Activated T-helper 1 cell treated with anti-CD3 and anti-CD28 coated beads, Interleukin-2, amount 50 U/mL, for 16 hours (primary cell): ENCODE data around the gene LIPM.

Experiments used
- DNase-seq, 2 donors: peaks; one replicate each; pipeline ENCODE4 v3.0.0-alpha.2; 2020; ENCODE audit warnings: low read depth in 1 of 2, low spot score in 1 of 2

The LIPM gene, protein sequence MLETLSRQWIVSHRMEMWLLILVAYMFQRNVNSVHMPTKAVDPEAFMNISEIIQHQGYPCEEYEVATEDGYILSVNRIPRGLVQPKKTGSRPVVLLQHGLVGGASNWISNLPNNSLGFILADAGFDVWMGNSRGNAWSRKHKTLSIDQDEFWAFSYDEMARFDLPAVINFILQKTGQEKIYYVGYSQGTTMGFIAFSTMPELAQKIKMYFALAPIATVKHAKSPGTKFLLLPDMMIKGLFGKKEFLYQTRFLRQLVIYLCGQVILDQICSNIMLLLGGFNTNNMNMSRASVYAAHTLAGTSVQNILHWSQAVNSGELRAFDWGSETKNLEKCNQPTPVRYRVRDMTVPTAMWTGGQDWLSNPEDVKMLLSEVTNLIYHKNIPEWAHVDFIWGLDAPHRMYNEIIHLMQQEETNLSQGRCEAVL

DNA sequence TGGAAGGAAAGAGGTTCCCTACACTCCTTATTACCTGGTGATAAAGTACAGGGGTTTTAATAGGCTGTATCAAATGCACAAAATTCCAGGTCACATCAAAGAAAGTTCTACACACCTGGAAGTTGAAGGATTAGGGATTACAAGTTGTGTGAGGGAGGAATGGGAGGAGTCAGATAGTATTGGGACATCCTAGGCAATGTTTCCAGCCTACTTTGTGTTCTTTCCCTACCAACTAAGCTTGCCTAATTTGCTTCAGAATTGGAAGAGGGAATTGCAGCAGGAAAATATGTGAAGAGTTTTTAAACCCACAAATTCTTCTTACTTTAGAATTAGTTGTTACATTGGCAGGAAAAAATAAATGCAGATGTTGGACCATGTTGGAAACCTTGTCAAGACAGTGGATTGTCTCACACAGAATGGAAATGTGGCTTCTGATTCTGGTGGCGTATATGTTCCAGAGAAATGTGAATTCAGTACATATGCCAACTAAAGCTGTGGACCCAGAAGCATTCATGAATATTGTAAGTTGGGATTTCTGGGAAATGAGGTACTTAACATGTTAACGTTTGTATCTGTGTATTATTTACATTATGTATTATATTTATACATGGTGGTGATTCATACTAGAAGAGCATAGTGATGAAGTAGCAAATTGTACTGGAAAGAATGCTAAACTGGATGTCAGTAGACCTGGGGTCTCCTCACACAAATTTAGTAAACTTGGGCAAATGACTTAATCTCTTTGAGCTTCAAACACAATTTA, at the start of gene LIPM:
TSS of gene LIPM (plus strand) at position 208 of the 763 bp plus-strand sequence. CDS start at position 375, 167 bp downstream.
- no peak for DNase-seq

DNA sequence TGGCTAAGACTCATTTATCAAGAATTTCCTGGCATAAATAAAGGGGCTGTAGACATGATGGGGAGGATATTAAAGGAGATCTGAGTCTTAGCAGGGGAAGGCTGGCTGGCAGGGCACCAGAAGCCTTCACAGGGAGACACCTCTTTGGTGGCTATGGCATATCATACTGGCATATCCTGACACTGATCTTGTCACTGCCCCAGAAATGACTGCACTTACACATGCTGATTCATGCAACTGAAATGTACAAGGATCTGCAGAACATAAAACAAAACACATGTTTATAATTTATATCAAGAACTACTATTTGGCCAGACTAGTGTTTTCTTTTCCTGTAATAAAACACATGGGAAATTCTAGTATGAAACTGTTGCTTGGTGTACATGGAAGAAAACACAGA, 48.2 kb upstream of the LIPM start:
- DNase-seq: no peak

DNA sequence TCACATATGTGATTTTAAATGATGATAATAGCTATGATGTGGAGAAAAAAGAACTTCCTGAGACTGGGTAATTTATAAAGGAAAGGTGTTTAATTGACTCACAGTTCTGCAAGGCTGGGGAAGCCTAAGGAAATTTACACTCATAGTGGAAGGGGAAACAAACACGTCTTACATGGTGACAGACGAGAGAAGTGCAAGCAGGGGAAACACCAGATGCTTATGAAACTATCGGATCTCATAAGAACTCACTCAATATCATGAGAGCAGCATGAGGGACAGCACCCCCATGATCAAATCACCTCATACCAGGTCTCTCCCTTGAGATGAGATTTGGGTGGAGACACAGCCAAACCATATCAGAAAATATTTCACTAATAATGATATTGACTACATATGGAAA, 46.8 kb upstream of the LIPM start:
- no peak for DNase-seq

DNA sequence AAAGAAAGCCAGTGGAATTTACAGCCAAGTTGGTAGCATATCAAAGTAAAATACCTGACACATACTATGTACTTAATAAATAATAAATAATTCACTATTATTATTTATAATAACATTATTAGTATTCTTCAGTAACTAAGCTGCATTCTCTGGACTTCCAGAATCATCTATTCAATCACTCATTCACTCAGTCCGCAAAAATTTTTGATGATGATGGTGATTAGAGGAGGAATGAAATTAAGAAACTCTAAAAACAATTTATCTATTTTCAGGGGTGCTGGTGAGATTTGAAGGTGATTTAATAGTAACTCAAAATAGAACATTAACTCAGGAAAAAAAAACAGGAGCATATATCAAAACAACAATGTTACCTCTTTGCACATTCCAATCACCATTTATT, 45.9 kb upstream of the LIPM start:
- no peak for DNase-seq

DNA sequence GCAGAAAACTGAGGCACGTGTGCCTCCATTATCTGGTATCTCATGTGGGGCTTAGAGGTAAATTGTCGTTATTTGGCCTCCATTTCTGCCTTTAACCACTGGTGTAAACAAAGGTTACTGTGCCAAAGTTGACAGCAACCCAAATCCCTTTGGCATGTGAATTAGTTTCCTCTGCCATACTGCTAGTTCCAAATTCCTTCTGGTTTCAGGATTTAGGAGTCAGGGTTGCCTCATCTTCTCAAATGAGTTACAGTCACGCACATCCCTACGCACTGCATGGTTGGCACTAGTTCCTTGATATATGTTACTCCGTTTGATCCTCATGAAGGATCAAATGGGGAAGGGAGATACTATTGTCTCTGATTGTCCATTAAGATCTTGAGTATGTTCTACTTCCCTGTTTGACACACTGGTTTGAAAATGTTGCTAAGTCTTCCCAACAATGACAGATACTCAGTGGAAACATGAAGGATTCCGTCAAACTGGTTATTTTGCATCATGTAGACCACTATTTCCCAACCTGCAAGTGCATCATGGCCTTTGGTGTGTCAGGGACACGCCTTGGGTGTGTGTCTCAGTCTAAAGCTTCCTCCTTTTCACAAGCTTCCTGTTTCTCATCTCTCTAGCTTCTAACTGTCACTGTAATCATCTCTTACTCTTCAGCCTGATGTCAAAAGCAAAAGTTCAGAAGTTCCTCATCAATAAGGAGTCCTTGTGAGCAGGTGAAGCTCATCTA, 43.0 kb upstream of the LIPM start, which contains the start of gene LIPN:
TSS of gene LIPN (plus strand) at position 655 of the 736 bp plus-strand sequence. CDS start 1,386 bp downstream, outside the sequence.
- DNase-seq: no peak

DNA sequence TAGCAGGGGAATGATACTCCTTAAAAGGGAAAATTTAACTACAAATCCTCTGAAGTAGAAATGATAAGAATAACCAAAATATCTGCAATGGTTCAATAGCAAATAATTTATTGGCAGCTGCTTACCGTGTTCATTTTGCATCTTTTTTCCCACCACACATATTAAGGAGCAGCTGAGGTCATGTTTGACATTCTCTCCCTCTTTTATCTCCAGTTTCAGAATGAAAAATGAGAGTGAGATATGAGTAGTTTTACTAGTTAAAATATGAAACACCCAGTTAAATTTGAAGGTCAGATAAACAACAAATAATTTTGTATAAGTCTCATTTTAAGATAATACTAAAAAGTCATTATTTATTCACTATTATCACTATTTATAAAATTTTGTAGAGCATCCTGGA, 39.6 kb upstream of the LIPM start:
- DNase-seq: no peak

DNA sequence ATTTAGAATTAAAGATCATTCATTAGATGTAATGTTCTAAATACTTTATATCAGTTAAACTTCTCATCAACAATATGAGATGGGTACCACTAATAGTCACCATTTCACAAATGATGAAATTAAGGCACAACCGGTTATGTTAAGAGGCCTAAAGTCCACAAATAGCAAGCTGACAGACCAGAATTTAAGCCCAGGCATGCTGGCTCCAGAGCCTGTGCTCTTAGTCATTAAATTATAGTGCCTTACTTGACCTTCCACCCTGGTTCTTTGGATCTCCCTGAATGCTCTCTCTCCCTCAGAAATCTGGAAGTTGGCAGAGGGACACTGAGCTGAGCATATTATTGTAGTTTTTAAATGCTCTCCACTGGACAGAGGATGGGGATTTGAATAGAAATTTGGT, 39.1 kb upstream of the LIPM start:
- no peak for DNase-seq

DNA sequence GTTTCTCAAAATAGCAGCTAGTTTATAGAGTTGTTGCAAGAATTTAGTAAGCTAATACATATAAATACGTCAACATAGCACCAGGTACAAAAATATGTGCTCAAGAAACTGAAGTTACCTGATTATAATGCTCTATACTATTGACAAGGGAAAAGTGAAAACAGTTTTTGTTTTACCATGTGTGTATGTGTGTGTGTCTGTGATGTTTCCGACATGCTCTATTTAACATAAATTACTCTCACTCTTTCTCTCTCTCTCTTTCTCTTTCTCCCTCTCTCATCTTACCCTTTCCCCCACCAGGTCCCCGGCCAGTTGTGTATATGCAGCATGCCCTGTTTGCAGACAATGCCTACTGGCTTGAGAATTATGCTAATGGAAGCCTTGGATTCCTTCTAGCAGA, 38.4 kb upstream of the LIPM start:
- DNase-seq: no peak

DNA sequence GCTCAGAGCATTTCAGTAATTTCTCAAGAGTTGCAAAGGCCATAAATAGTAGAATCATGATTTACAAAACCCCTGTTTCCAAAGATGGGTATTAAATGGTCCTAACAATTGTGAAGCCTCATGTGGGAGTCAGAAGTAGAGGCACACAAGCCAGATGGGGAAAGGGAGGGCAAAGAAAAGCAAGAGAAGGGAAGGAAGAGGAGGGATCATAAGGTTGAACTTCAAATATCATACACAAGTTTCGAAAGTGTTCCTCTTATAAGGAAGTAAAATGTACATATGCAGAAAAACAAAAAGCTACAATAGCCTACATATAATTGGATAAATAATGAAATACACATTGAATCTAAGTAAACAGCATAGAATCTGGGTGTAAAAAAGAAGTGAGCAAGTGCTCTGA, 36.7 kb upstream of the LIPM start:
- no peak for DNase-seq

DNA sequence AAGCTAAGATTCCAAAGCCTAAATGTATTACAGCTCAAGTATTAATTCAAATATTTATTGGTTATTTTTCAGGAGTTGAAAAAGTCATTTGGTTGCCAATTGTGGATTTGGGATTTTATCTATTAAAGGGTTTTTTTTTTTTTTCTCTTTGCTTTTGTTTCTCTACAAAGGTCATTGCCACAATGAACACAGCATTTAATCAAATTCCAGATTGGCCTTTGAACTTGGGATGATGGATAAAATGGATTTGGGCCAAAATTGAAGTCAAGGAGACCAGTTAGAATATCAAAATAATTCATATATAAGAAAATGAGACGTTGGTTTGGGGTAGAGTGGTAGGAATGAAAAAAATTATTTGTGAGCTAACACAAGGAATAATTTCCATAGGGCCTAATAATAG, 33.1 kb upstream of the LIPM start:
- DNase-seq: no peak

DNA sequence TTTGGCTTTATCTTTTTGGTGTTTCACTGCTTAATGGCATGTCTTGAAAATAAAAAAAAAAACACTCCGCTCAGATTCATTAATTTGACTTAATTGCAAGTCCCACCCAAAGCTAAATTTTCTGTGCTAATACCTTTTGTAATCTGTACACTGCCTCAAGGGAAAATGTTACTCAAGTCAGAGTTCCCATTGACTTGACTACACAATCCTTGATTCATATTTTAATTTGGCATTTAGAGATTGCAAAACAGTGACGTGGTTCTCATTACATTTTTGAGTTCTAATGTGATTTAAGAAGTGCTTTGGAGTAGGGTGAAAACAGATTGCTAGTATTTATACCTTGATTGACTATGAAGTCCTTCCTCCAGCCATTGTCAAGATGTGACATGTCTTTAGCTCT, 21.3 kb upstream of the LIPM start:
- DNase-seq: no peak

DNA sequence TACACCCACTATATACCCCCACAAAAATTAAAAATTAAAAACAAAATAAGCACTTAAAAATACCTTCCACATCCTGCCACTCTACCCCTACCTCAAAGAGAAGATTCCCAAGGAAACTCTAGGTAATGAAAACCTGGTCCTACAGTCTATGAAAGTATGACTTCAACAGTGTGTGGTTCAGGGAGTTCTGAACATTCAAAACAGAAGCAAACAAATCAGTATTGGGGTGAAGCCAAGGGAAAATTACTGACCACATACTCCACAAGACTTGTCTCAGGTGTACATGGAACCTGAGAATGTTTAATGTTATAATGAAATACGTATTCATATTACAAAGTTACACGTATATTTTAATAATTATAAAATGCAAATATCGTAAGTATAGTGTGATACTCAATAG, 20.3 kb upstream of the LIPM start:
- DNase-seq: no peak

DNA sequence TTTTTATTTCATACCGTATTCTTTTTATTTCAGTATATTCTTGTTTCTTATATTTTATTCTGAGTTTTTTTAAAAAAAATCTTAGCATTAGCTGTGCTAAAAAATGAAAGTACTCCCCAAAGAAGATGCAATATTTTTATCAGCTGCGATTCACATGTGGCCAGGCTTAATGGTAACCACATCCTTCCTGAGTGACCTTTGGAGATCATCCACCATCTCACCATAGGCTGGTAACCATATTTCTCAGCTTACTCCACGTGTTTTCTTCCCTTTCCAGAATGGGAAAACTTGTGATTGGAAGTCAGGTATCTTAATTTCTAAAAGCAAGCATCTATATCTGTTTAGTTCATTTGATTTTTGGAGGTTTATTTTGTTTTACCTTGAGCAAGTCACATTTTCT, 18.8 kb upstream of the LIPM start:
- DNase-seq: no peak

DNA sequence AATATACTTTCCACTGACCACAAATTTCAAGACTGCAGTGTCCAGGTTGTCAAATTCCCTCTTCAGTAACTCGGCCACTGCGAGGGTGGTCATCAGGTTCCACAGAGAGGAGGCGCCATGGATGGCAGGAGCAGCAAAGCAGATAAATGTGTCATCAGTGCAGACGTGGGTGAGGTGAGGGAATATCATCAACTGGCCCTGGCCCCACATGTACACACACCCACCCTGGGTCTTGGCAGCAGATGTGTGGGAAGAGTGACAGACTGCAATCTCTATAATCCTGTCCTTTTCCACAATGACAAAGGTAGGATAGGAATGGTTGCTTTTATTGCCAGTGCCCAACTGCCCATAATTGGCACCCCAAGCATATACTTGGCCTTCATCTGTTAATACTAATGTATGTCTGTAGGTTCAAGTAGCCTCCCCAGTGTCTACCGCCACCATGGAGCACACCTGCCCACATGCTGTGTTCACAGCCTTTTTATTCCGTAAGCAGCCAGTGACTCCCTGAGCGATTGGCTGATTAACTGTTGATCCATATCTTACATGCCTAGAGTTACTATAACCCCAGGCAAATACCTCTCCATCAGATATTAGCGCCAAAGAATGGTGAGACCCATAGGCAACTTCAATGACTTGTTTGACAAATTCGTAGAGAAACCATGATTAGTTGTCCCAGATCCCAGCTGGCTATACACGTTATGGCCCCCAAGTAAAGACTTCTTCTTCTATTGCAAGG, 16.3 kb upstream of the LIPM start:
- no peak for DNase-seq

DNA sequence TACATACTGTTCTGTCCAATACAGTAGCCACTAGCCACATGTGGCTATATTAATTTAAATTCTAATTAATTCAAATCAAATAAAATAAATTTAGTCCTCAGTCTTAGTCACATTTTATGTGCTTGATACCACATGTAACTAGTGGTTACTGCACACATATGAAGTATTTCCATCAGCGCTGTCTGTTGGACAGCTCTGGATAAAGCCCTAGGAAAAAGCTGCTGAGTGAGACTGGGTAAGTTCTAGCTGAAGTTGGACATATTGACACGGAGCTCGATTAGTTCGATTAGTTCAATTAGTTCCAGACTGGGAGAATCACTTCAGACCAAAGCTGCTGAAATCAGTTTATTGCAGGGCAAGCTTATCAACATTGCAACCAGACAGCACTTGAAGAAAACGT, 15.1 kb upstream of the LIPM start:
- no peak for DNase-seq

DNA sequence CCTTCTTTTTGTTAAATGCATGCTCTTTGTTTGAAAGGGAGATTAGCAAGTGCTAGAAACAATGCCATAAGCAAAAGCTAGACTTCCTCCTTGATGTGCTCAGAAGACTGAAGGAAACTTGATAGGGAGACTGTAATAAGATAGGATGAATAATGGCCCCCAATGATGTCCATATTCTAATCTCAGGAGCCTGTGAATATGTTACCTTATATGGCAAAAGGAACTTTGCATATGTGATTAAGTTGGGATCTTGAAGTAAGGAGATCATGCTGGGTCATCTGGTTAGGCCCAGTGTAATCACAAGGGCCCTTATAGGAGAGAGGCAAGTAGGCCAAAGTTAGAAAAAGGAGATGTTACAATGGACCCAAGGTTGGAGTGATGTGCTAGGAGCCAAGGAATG, 13.6 kb upstream of the LIPM start:
- no peak for DNase-seq

DNA sequence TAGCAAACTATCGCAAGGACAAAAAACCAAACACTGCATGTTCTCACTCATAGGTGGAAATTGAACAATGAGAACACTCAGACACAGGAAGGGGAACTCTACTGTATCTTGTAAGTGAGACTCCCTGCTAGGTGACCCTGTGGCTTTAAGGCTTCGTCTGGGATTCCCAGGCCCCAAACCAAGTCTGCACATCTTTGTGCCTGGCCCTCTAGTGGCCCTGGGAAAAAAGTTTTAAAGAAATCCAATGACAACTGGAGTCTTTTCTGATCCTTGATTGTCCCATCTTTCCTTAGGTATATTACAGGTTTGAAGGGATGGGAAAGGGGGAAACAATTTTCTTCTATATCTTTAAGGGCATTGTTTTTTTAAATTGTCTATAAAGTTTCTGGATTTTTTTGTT, 10.6 kb upstream of the LIPM start:
- DNase-seq: no peak

DNA sequence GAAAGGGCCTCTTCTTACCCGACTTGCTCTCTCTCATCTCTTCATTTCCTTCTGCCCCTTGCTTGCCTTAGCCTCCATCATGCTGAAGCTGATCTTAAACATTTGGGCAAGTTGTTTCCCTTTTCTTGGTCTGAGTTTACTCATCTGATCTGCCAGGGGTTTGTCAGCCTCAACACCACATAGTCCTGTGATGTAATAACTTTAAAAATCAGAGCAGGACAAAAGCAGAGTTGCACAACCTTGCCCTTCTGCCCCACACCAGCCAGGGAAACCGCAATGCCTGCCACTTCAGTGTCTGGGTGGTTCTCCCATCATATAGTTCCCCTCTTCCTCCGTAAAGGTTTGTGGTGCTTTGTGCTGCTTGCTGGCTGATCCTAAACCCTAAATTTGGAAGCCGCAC, 9.9 kb upstream of the LIPM start:
- no peak for DNase-seq

DNA sequence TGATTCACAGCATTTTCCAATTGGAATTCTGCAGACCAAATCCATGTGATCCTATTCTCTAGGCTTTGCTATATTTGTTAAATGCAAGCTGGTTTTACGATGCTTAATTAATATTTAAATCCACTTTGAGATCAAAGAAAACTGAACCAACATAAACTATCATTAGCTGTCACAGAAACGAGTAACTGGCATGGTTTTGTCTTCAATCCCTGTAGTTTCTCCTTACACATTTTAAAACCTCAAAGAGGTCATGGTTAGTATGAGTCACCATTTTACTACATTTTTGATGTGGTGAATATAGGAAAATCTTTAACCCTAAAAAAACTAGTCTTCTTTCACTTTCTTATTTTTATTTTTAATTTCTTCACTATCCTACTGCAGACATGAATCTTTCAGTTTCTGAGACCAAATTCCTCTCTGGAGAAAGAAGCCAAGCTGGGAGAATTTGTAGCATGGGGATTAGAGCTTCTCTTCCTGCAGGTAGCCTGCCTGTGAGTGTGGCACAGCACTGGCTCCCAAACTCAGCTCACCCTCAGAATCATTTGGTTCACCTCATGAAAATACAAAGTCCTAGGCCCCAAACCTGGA, 8.7 kb upstream of the LIPM start:
- no peak for DNase-seq

DNA sequence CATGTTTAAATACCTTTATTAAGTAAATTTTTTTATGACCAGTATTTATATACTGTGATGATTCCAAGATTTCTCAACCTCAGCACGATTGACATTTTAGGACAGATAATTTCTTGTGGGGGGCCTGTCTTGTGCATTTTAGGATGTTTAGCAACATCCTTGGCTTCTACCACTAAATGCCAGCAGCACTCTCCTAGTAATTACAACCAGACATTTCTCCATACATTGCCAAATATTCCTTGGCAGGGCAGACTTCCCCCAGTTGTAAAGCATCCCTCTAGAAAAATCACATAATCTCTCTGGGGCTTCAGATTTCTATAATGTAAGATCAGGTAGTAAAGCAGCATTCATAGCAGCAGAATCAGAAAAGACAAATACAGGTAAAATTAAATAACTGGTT, 7.8 kb upstream of the LIPM start:
- no peak for DNase-seq
